Neural progenitor cell (in vitro differentiated cells): Measurements from ENCODE around the gene SLC7A1. TPM values are rescaled to one million over a fixed set of nuclear protein-coding genes. Genes with fewer than 3 reads are reported as not detected.
A peak's percentile ranks its signal among the peaks of the same experiment; 100 is the strongest.

Experiments
- DNase-seq: peaks from one replicate; pipeline ENCODE4 v3.0.0-alpha.2; 2016; ENCODE audit warnings: low spot score
- H2AFZ ChIP-seq: fragments of 200-600 bp; sonication (generic); replicated peaks from 2 replicates; pipeline ENCODE4 v1.6.1; 2016; ENCODE audit warnings: antibody characterized with exemption
- H3F3A ChIP-seq: fragments of 200-600 bp; sonication (generic); 2 replicates; pipeline ENCODE4 v1.6.1; 2016; ENCODE audit warnings: antibody characterized with exemption, low read depth
- H3K27ac ChIP-seq: fragments of 200-600 bp; sonication (generic); 2 replicates; pipeline ENCODE4 v1.5.1; 2016; ENCODE audit warnings: mild to moderate bottlenecking
- H3K27me3 ChIP-seq: fragments of 200-600 bp; sonication (generic); 2 replicates; pipeline ENCODE4 v1.6.1; 2016; ENCODE audit warnings: mild to moderate bottlenecking, moderate library complexity
- H3K36me3 ChIP-seq: fragments of 200-600 bp; sonication (generic); 2 replicates; pipeline ENCODE4 v1.5.1; 2016
- H3K4me1 ChIP-seq: fragments of 200-600 bp; sonication (generic); 2 replicates; pipeline ENCODE4 v1.6.1; 2016; ENCODE audit warnings: mixed run types
- H3K4me2 ChIP-seq: fragments of 200-600 bp; sonication (generic); 2 replicates; pipeline ENCODE4 v1.6.1; 2016
- H3K4me3 ChIP-seq: fragments of 200-600 bp; sonication (generic); 2 replicates; pipeline ENCODE4 v1.5.1; 2016
- H3K79me2 ChIP-seq: fragments of 200-600 bp; sonication (generic); 2 replicates; pipeline ENCODE4 v1.6.1; 2016; ENCODE audit warnings: low read depth
- H3K9ac ChIP-seq: fragments of 200-600 bp; sonication (generic); 2 replicates; pipeline ENCODE4 v1.6.1; 2016
- H3K9me3 ChIP-seq: fragments of 200-600 bp; sonication (generic); 2 replicates; pipeline ENCODE4 v1.5.1; 2016; ENCODE audit warnings: low read depth
- H4K20me1 ChIP-seq: fragments of 200-600 bp; sonication (generic); 2 replicates; pipeline ENCODE4 v1.6.1; 2016; ENCODE audit warnings: low read depth
- H3K27ac Mint-ChIP-seq: 3 replicates; pipeline ENCODE4 v1.8.0; 2021; ENCODE audit warnings: mixed read lengths
- H3K27me3 Mint-ChIP-seq: 2 replicates; pipeline ENCODE4 v1.8.0; 2022; ENCODE audit warnings: low read depth, mild to moderate bottlenecking, inconsistent platforms, moderate library complexity, mixed read lengths; ENCODE audit not compliant: insufficient read depth
- H3K36me3 Mint-ChIP-seq: 3 replicates; pipeline ENCODE4 v1.8.0; 2021; ENCODE audit warnings: mixed read lengths
- H3K4me1 Mint-ChIP-seq: 3 replicates; pipeline ENCODE4 v1.8.0; 2021; ENCODE audit warnings: mixed read lengths
- H3K4me3 Mint-ChIP-seq: 3 replicates; pipeline ENCODE4 v1.8.0; 2021; ENCODE audit warnings: mild to moderate bottlenecking, moderate library complexity, mixed read lengths
- H3K9me3 Mint-ChIP-seq: 3 replicates; pipeline ENCODE4 v1.8.0; 2020; ENCODE audit warnings: mixed read lengths
- EZH2 ChIP-seq: fragments of 200-600 bp; sonication (generic); IDR thresholded peaks from 2 replicates; pipeline ENCODE4 v1.6.1; 2017; ENCODE audit warnings: antibody characterized with exemption, mild to moderate bottlenecking, moderate library complexity
- EZH2phosphoT487 ChIP-seq: fragments of 200-600 bp; sonication (generic); IDR thresholded peaks from 2 replicates; pipeline ENCODE4 v1.6.1; 2017; ENCODE audit warnings: antibody characterized with exemption
- total RNA-seq: library from RNA; depleted of rRNA; stranded (reverse); fragments of >200 nt; gene quantifications from 2 replicates; pipeline ENCODE4 v1.2.3, GENCODE V29; 2015; ENCODE audit warnings: low replicate concordance
- TF ChIP-seq, protein P1 (sequence below): fragments of 200-600 bp; sonication (generic); IDR thresholded peaks from 2 replicates; pipeline ENCODE4 v1.5.1; 2017; ENCODE audit warnings: antibody characterized with exemption, mild to moderate bottlenecking

The SLC7A1 gene
- total RNA-seq, 1 donor from 2014 or later: 16.2 TPM

DNA sequence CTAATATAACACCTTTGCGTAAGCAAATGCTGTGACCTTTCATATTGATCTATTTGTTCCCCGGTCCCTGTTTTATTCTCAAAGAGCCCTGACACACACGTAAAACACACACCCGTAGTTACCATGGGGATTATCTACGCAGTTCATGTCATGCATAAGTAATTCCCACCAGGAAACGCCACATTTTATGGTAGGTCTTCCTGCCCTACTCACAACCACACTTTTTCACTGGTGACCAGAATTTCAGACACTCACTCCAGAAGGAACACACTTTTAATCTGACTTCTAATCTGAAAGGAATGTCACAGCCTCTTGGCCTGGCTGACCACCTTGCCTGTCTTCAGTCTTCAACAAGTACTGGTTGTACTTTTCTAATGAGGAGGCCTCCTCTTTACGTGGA is 46.8 kb downstream of the SLC7A1 start:
- TF ChIP-seq, protein P1, sequence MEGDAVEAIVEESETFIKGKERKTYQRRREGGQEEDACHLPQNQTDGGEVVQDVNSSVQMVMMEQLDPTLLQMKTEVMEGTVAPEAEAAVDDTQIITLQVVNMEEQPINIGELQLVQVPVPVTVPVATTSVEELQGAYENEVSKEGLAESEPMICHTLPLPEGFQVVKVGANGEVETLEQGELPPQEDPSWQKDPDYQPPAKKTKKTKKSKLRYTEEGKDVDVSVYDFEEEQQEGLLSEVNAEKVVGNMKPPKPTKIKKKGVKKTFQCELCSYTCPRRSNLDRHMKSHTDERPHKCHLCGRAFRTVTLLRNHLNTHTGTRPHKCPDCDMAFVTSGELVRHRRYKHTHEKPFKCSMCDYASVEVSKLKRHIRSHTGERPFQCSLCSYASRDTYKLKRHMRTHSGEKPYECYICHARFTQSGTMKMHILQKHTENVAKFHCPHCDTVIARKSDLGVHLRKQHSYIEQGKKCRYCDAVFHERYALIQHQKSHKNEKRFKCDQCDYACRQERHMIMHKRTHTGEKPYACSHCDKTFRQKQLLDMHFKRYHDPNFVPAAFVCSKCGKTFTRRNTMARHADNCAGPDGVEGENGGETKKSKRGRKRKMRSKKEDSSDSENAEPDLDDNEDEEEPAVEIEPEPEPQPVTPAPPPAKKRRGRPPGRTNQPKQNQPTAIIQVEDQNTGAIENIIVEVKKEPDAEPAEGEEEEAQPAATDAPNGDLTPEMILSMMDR: no peak
- TF ChIP-seq EZH2phosphoT487 (no peak), EZH2 (no peak)
- H3K4me1 Mint-ChIP-seq: peaks cover 45% of the 10 kb centered on the region
- Histone ChIP-seq H4K20me1 (no peaks in the 10 kb centered on the region), H3K27me3 (no peaks in the 10 kb centered on the region), H3K4me2 (no peak overlapping the region), H3K27ac (no peak overlapping the region), H3K9ac (no peak overlapping the region), H3F3A (no peaks in the 10 kb centered on the region), H3K9me3 (no peaks in the 10 kb centered on the region), H2AFZ (no peak overlapping the region), H3K4me3 (no peak overlapping the region), H3K79me2 (peaks cover 32% of the 10 kb centered on the region), H3K4me1 (peaks cover 3% of the 10 kb centered on the region), H3K36me3 (no peaks in the 10 kb centered on the region)
- no peak for DNase-seq
- peaks cover 26% of the 10 kb centered on the region for H3K36me3 Mint-ChIP-seq
- no peak overlapping the region for H3K4me3 Mint-ChIP-seq
- peaks cover under 1% of the 10 kb centered on the region for H3K27me3 Mint-ChIP-seq
- no peaks in the 10 kb centered on the region for H3K9me3 Mint-ChIP-seq
- peak overlapping the region; percentile 1 for H3K27ac Mint-ChIP-seq

DNA sequence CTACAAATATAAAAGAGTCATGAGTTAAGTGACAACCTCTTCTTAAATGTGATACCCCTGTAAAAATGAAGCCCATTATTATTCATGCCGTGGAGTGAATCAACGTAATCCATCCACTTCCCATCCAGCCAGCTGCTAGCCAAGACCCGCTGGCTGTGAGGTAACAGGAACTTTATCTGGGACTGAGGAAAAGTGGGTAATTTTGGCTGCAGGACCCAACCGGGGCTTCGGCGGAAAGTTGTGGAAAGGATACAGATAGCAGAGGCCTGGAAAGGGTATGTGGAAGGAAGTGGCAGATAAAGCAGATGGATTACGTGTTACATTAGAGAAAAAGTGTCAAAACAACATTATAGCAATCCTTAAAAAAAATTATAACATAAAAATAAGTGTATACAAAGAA is 48.3 kb downstream of the SLC7A1 start:
- no peaks in the 10 kb centered on the region for H4K20me1 ChIP-seq
- no peak overlapping the region for H3K4me2 ChIP-seq
- H3F3A ChIP-seq: no peaks in the 10 kb centered on the region
- DNase-seq: no peak
- Mint-ChIP-seq H3K27me3 (peaks cover 2% of the 10 kb centered on the region), H3K36me3 (peaks cover 32% of the 10 kb centered on the region), H3K4me3 (no peak overlapping the region), H3K4me1 (peaks cover 45% of the 10 kb centered on the region), H3K27ac (no peak overlapping the region), H3K9me3 (no peaks in the 10 kb centered on the region)
- peaks cover 38% of the 10 kb centered on the region for H3K79me2 ChIP-seq
- H3K36me3 ChIP-seq: no peaks in the 10 kb centered on the region
- TF ChIP-seq, protein P1: no peak
- no peak for TF ChIP-seq EZH2
- TF ChIP-seq EZH2phosphoT487: no peak
- no peak overlapping the region for H3K9ac ChIP-seq
- no peak overlapping the region for H3K4me3 ChIP-seq
- H2AFZ ChIP-seq: no peak overlapping the region
- H3K27ac ChIP-seq: no peak overlapping the region
- no peaks in the 10 kb centered on the region for H3K9me3 ChIP-seq
- peaks cover 3% of the 10 kb centered on the region for H3K4me1 ChIP-seq
- no peaks in the 10 kb centered on the region for H3K27me3 ChIP-seq

DNA sequence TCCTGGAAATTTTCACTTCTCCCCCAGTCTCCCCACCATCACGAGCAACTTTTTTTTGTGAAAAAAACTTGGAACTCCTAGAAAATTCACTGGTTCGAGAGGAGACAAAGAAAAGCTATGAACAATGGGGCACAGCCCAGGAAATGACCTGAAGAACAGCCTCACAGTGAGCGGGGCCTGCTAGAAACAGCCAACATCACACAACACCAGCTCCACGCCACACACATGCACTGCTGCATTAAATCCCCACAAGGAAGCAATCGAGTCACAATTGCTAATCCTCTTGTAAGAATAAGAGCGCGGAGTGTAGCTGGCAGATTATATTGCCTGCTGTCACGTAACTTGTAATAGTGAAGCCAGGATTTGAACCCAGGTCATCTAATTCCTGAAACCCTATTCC is 48.8 kb downstream of the SLC7A1 start:
- Histone ChIP-seq H3K4me1 (peaks cover 3% of the 10 kb centered on the region), H3K27me3 (no peaks in the 10 kb centered on the region), H4K20me1 (no peaks in the 10 kb centered on the region), H3K9ac (no peak overlapping the region), H3K36me3 (no peaks in the 10 kb centered on the region), H3K9me3 (no peaks in the 10 kb centered on the region), H3K27ac (peak overlapping the region; percentile 38), H3K79me2 (peaks cover 40% of the 10 kb centered on the region), H3F3A (no peaks in the 10 kb centered on the region), H2AFZ (no peak overlapping the region), H3K4me2 (no peak overlapping the region), H3K4me3 (no peak overlapping the region)
- Mint-ChIP-seq H3K36me3 (peaks cover 29% of the 10 kb centered on the region), H3K27ac (no peak overlapping the region), H3K4me1 (peaks cover 40% of the 10 kb centered on the region), H3K4me3 (no peak overlapping the region), H3K27me3 (peaks cover 2% of the 10 kb centered on the region), H3K9me3 (no peaks in the 10 kb centered on the region)
- TF ChIP-seq EZH2: no peak
- TF ChIP-seq EZH2phosphoT487: no peak
- TF ChIP-seq, protein P1: no peak
- DNase-seq: no peak
